Left ventricle myocardium inferior (tissue), 1 donor: ENCODE data around the gene GRIN2C. TPM values are rescaled to one million over a fixed set of nuclear protein-coding genes. Genes with fewer than 3 reads are reported as not detected.

Experiments
- DNase-seq: peaks from one replicate; pipeline ENCODE4 v3.0.0-alpha.2; 2020
- H3K27ac ChIP-seq: fragments of 200-600 bp; replicated peaks from 2 replicates; pipeline ENCODE4 v1.8.0; 2021
- H3K27me3 ChIP-seq: fragments of 200-600 bp; 2 replicates; pipeline ENCODE4 v1.8.0; 2021; ENCODE audit warnings: low read depth
- H3K36me3 ChIP-seq: fragments of 200-600 bp; 2 replicates; pipeline ENCODE4 v1.8.0; 2021
- H3K4me1 ChIP-seq: fragments of 200-600 bp; 2 replicates; pipeline ENCODE4 v1.8.0; 2021
- H3K4me3 ChIP-seq: fragments of 200-600 bp; 2 replicates; pipeline ENCODE4 v1.8.0; 2021; ENCODE audit warnings: mild to moderate bottlenecking, moderate library complexity
- H3K9me3 ChIP-seq: fragments of 200-600 bp; replicated peaks from 2 replicates; pipeline ENCODE4 v1.8.0; 2021
- CTCF ChIP-seq: fragments of 200-600 bp; IDR thresholded peaks from 2 replicates; pipeline ENCODE4 v1.8.0; 2021; ENCODE audit warnings: antibody characterized with exemption, mild to moderate bottlenecking, borderline replicate concordance
- intact Hi-C: fragments of 100-400 bp; cut with micrococcal nuclease; formaldehyde crosslinking; loops from one replicate; pipeline ENCODE4 v1.11.0; 2022
- total RNA-seq: library from RNA; stranded (reverse); fragmentation: NEBNext Ultra II Directional; extraction: Animal tissue kit (Norgen Biotek cat#: 25700); gene quantifications from one replicate; pipeline ENCODE4 v1.2.1, GENCODE V29; 2021
- donor health status: DM: no; HTN: yes; CAD: no; lungs with severe emphysema.

GRIN2C gene
- total RNA-seq, 1 donor from 2014 or later: 0.52 TPM

GRCh38 chr17:74808714-74809430, 50.8 kb downstream of the GRIN2C start:
- H3K27me3 ChIP-seq: no peaks in the 10 kb centered on the region
- TF ChIP-seq CTCF: no peak
- intact Hi-C loops: no loop called here
- H3K4me3 ChIP-seq: no peak overlapping the region
- no peak for DNase-seq
- peaks cover 46% of the 10 kb centered on the region for H3K4me1 ChIP-seq
- no peak overlapping the region for H3K27ac ChIP-seq
- H3K9me3 ChIP-seq: no peaks in the 10 kb centered on the region
- H3K36me3 ChIP-seq: no peaks in the 10 kb centered on the region

GRCh38 chr17:74807925-74808324, 51.8 kb downstream of the GRIN2C start:
- Histone ChIP-seq H3K9me3 (no peaks in the 10 kb centered on the region), H3K27ac (no peak overlapping the region), H3K4me3 (no peak overlapping the region), H3K36me3 (peaks cover 2% of the 10 kb centered on the region), H3K4me1 (peaks cover 37% of the 10 kb centered on the region), H3K27me3 (no peaks in the 10 kb centered on the region)
- TF ChIP-seq CTCF: no peak
- intact Hi-C loops: no loop called here
- DNase-seq: no peak

- Histone ChIP-seq H3K4me3 (no peak overlapping the region), H3K36me3 (peaks cover 3% of the 10 kb centered on the region), H3K27me3 (no peaks in the 10 kb centered on the region), H3K9me3 (no peaks in the 10 kb centered on the region), H3K4me1 (peaks cover 33% of the 10 kb centered on the region), H3K27ac (no peak overlapping the region)
- no peak for TF ChIP-seq CTCF
- intact Hi-C loops: no loop called here
- DNase-seq: no peak
Measured at GRCh38 chr17:74807441-74807840, 52.2 kb downstream of the GRIN2C start.

- peaks cover 7% of the 10 kb centered on the region for H3K36me3 ChIP-seq
- intact Hi-C loops: no loop called here
- no peak overlapping the region for H3K27ac ChIP-seq
Measured at GRCh38 chr17:74806334-74806733, 53.4 kb downstream of the GRIN2C start.

GRCh38 chr17:74805591-74805991, 54.1 kb downstream of the GRIN2C start:
- intact Hi-C loops: no loop called here
- Histone ChIP-seq H3K36me3 (peaks cover 13% of the 10 kb centered on the region), H3K9me3 (no peaks in the 10 kb centered on the region), H3K4me3 (no peak overlapping the region), H3K27ac (no peak overlapping the region), H3K27me3 (no peaks in the 10 kb centered on the region), H3K4me1 (peaks cover 14% of the 10 kb centered on the region)
- peak; percentile 48 for DNase-seq
- TF ChIP-seq CTCF: no peak

More at GRCh38 chr17:74806334-74806733, 53.4 kb downstream of the GRIN2C start:
- Histone ChIP-seq H3K27me3 (no peaks in the 10 kb centered on the region), H3K4me1 (peaks cover 22% of the 10 kb centered on the region), H3K9me3 (no peaks in the 10 kb centered on the region), H3K4me3 (no peak overlapping the region)
- TF ChIP-seq CTCF: no peak
- DNase-seq: no peak
